AG20443 (cell line): ENCODE measurements around the gene OAF.
"Not testable (repeated sequence)": the region's sequence is repeated elsewhere in the genome, so short reads cannot be mapped to it uniquely, and the experiment has no call there.

Experiments used
- DNase-seq: peaks from one replicate; pipeline ENCODE4 v3.0.0; 2012; ENCODE audit warnings: low spot score, mixed read lengths

The OAF gene

GRCh38 chr11:120210626-120211521 lies at the start of gene OAF:
Gene OAF, plus strand, starts transcription at chr11:120211032. Its CDS starts 248 bp downstream, at chr11:120211280.
- peak; percentile 88 for DNase-seq

GRCh38 chr11:120167659-120168058 lies 43.2 kb upstream of the OAF start:
- no peak for DNase-seq

- DNase-seq = peak; percentile 17
Measured at GRCh38 chr11:120168108-120168959, 42.5 kb upstream of the OAF start.

- peak; percentile 95 for DNase-seq
Measured at GRCh38 chr11:120168960-120169681, 41.7 kb upstream of the OAF start.

GRCh38 chr11:120169981-120170698 lies 40.7 kb upstream of the OAF start:
- DNase-seq = peak; percentile 3

- DNase-seq = peak; percentile 5
Measured at GRCh38 chr11:120170741-120171261, 40.0 kb upstream of the OAF start.

- DNase-seq = peak; percentile 89
Measured at GRCh38 chr11:120172054-120172911, 38.5 kb upstream of the OAF start.

GRCh38 chr11:120173019-120173705 lies 37.7 kb upstream of the OAF start:
- peak; percentile 5 for DNase-seq

- peak; percentile 7 for DNase-seq
Measured at GRCh38 chr11:120173807-120174206, 37.0 kb upstream of the OAF start.

- DNase-seq = peak; percentile 3
Measured at GRCh38 chr11:120174866-120175265, 36.0 kb upstream of the OAF start.

GRCh38 chr11:120178561-120179056 lies 32.2 kb upstream of the OAF start:
- peak; percentile 57 for DNase-seq

GRCh38 chr11:120179057-120179672 lies 31.7 kb upstream of the OAF start:
- DNase-seq = no peak

- DNase-seq = not testable (repeated sequence)
Measured at GRCh38 chr11:120180063-120180462, 30.8 kb upstream of the OAF start.

GRCh38 chr11:120180551-120181232 lies 30.1 kb upstream of the OAF start:
- peak; percentile 51 for DNase-seq

- DNase-seq = no peak
Measured at GRCh38 chr11:120181376-120181975, 29.4 kb upstream of the OAF start.

- DNase-seq = no peak
Measured at GRCh38 chr11:120182372-120182771, 28.5 kb upstream of the OAF start.

- DNase-seq = no peak
Measured at GRCh38 chr11:120182790-120183491, 27.9 kb upstream of the OAF start.
